ENCODE results near the gene CLCN1.
"Not testable (repeated sequence)": the region's sequence is repeated elsewhere in the genome, so short reads cannot be mapped to it uniquely, and the experiment has no call there.

CLCN1 gene

DNA sequence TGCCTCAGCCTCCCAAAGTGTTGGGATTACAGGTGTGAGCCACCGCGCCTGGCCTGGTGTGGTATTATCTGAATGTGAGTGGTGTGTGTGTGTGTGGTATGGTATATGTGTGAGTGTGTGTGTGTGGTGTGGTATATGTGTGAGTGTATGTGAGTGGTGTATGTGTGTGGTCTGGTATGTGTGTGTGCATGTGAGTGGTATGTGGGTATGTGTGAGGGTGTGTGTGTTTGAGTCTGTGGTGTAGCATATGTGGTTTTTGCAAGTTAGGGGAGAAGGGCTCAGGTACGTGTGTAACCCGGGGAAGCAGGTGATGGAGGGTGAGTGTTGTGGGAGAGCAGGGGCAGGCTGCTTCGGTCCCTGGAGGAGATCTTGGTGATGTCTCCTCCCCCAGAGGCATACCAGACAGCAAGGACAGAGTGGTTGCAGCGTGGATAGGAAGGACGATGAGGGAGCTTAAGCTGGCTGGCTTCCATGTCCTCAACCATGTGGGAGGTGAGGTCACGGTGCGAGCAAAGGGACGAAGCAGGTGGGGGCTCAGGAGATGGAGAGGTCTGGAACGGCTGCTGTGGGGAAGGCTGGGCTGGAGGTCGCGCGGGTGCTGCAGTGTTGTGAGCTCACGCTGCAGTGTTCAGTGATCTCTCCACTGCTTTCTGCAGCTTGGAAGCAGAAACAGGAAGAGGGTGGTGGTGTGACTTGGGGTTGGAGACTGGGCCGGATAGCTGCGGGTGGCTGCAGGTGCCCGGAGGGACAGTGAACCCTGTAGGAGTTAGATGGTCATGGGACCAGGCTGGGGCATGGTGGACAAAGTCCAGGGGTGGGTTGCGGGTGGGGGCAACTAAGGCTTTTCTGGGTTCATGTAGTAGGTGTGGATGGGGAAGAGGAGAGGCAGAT, 70.2 kb downstream of the CLCN1 start:
- H3K4me3 ChIP-seq (ENCODE audit: low read length): no peak overlapping the region
- no peak for TF ChIP-seq ZNF274 (IDR thresholded peaks at IDR 0.05; ENCODE audit: low read depth, low read length)

DNA sequence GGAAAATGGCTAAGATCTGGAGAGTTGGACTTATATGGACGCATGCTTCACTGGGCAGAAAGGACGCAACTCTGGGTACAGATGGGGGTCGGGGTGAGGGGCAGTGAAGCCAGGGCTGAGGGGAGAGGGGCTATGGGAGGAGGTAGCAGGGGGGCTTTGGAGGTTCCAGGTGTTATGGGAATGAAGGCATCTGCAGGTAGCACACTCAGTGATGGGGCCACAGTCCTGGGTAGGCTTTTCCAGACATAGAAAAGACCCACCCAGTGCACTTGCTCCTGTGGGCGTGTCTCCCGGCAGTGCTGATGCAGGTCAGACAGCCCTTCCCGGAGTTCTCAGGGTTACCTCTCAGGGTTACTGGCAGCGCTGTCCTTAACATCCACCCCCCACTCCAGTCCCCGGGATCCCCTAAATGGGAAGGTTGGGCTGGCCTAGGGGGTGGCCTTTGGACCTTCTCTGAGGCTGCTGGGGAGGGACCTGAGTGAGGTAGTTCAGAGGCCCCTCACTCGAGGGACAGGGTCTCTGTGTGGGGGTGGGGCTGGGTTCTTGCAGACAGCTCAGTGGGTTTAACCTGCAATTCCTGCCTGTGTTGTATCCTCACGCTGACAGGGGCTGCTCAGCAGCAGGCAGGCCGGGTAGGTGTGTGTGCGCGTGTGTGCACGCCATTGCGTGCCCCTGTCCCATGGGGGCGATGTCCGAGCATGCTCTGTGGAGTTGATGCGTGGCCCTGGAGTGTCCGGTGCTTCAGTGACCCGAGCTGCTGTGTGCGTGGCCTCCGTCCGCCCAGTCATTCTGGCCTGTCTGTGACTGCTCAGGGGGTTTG, 71.5 kb downstream of the CLCN1 start:
- TF ChIP-seq ZNF274 (IDR thresholded peaks at IDR 0.05; ENCODE audit: low read depth, low read length): no peak
- no peak overlapping the region for H3K4me3 ChIP-seq (ENCODE audit: low read length)

DNA sequence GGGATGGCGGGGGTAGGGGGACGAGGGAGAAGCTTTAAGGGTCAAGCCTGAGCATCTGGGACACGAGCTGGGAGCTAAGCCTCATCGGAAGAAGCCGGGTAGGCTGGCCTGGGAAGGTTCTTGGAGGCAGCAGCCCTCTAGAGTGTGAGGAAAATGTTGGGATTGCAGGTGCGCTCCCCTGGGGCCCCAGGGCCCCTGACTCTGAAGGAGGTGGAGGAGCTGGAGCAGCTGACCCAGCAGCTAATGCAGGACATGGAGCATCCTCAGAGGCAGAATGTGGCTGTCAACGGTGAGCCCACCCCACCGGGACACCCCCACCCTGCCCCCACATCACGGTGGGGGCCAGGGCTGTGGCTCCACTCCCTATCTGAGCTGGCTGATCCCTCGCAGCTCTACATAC, 72.1 kb downstream of the CLCN1 start:
- no peak overlapping the region for H3K4me3 ChIP-seq (ENCODE audit: low read length)
- TF ChIP-seq ZNF274 (IDR thresholded peaks at IDR 0.05; ENCODE audit: low read depth, low read length): no peak

DNA sequence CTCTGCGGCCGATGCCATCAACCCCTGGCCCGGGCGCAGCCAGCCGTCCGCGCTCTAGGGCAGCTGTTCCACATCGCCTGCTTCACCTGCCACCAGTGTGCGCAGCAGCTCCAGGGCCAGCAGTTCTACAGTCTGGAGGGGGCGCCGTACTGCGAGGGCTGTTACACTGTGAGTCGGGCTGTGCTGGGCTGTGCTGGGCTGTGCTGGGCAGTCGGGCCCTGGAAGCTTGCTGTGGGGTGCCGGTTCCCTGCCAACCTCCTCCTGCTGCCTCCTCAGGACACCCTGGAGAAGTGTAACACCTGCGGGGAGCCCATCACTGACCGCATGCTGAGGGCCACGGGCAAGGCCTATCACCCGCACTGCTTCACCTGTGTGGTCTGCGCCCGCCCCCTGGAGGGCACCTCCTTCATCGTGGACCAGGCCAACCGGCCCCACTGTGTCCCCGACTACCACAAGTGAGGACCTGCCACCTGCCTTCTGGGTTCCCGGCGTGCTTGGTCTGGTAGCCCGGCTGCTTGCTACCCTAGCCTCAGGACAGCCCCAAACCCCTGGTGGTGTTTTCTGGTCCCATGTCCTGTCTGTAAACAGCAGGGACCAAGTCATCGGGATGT, 72.7 kb downstream of the CLCN1 start:
- no peak for TF ChIP-seq ZNF274 (IDR thresholded peaks at IDR 0.05; ENCODE audit: low read depth, low read length)
- H3K4me3 ChIP-seq (ENCODE audit: low read length): no peak overlapping the region

DNA sequence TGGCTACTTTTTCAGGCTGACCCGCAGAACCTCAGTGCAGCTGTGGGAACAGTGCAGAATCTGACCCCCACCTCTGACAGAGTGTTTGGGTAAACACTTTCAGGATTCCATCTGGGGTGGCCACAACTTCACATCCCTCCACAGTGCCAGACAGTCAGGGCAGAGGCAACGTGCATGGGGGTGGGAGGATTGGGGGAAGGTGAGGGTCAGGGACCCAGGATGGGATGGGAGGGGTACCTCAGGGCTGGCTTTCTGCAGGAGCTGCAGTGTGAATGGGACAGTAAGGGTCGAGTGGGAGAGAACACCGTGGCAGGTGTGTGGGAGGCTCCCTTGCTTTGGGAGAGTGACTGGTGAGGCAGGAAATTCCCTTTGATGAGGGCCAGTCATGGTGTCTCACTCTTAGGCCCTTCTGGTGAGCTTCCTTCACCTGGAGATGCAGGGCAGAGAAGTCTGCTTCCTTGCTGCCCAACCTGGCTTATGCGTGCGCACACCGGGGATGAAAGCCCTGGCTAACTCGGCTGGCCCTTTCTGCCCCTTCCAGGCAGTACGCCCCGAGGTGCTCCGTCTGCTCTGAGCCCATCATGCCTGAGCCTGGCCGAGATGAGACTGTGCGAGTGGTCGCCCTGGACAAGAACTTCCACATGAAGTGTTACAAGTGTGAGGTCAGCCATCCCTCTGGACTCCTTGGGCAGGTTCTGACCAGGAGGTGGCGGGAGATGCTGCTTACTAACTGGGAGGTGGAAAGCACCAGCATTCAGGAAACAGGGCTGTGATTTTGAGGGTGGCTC, 73.6 kb downstream of the CLCN1 start:
- H3K4me3 ChIP-seq (ENCODE audit: low read length): no peak overlapping the region

DNA sequence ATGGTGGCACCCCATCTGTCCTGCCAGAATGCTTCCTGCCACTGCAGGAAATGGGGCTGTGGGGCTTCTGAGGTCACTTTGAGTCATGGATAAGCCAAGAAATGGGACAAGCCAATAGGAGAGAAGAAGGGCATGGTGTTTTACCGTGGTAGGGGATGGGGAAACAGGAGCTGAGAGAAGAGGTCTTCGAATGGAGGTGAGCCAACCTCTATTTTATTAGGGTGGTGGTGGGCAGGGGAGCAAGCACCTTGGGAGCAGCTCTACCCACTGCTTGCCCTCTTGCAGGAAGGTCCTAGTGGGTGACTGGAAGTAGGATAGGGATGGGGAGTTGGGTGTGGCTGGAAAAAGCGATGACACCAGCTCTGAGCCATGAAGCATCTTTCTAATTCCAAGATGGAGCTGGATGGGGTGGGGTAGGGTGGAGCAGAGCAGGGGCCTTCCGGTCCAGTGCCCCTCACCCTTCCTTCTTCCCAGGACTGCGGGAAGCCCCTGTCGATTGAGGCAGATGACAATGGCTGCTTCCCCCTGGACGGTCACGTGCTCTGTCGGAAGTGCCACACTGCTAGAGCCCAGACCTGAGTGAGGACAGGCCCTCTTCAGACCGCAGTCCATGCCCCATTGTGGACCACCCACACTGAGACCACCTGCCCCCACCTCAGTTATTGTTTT, 74.3 kb downstream of the CLCN1 start:
- H3K4me3 ChIP-seq (ENCODE audit: low read length): no peak overlapping the region
- TF ChIP-seq ZNF274 (IDR thresholded peaks at IDR 0.05; ENCODE audit: low read depth, low read length): no peak

More for the DNA sequence above, 73.6 kb downstream of the CLCN1 start:
- TF ChIP-seq ZNF274 (IDR thresholded peaks at IDR 0.05; ENCODE audit: low read depth, low read length): no peak

DNA sequence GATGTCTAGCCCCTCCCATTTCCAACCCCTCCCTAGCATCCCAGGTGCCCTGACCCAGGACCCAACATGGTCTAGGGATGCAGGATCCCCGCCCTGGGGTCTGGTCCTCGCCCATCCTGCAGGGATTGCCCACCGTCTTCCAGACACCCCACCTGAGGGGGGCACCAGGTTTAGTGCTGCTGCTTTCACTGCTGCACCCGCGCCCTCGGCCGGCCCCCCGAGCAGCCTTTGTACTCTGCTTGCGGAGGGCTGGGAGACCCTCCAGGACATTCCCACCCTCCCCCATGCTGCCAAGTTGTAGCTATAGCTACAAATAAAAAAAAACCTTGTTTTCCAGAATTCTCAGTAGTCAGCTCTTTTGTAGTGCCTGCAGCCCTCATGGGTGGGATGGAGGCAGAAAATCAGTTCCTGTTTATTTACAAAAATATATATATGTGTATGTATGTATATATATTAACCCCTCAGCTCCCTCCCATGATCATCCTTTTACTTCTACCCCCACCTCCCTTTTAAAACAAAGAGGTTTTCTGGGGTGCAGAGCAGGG, 74.9 kb downstream of the CLCN1 start:
- no peak for TF ChIP-seq ZNF274 (IDR thresholded peaks at IDR 0.05; ENCODE audit: low read depth, low read length)
- no peak overlapping the region for H3K4me3 ChIP-seq (ENCODE audit: low read length)

DNA sequence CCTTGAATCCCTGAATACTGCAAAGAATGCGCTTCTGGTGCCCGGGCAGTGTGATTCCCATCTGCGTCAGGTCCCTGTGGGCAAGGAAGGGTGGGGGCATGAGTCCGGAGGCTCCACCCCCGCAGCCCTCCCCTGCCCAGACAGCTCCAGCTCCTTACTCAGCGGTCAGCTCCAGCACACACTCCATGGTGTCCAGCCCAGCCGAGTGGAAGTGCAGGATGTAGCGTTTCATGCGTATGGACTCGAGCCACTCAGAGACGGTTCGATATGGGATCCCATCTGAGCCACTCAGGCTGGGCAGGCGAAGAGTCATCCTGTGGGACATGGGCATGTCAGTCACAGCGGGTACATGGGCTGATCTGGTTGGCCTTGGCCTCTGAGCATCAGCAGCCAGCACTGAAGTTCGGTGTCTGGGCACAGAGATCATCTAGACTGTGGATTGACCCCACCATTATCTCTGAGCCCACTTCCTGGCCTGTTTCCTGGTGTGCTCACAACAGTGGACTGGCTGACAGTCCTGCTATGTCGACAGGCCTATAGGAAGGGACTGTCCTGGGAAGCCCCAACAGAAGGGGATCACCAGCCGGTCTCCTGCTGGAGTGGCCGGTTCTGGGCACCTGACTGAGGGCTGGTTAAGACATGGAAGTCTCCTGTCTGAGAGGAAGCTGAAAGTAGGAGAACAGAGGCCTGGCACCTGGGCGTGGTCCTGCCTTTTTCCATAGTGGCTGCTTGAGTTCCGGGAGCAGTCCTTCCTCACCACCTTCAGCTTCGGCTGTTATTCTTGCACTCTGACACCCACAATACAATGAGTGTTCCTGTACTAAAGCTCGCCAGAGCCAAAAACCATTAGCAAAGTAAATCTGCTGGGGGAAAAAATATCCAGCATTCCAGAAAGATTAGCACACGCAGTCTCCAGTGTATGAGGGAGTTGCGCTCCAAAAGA, 75.8 kb downstream of the CLCN1 start:
- no peak for TF ChIP-seq ZNF274 (IDR thresholded peaks at IDR 0.05; ENCODE audit: low read depth, low read length)
- H3K4me3 ChIP-seq (ENCODE audit: low read length): no peak overlapping the region

DNA sequence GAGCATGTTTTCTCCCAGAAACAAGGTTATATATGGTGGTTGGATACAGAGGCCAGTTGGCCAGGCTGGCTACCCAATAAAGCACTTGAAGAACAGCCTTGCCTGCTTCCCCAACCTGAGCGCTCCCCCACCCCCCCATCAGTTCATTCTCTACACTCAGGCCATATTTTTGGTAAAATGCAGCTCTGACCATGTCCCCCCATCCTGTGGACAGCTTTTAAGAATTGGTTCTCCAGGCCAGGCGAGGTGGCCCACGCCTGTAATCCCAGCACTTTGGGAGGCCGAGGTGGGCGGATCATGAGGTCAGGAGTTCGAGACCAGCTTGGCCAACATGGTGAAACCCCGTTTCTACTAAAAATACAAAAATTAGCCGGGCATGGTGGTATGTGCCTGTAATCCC, 76.5 kb downstream of the CLCN1 start:
- not testable (repeated sequence) for H3K4me3 ChIP-seq (ENCODE audit: low read length)

DNA sequence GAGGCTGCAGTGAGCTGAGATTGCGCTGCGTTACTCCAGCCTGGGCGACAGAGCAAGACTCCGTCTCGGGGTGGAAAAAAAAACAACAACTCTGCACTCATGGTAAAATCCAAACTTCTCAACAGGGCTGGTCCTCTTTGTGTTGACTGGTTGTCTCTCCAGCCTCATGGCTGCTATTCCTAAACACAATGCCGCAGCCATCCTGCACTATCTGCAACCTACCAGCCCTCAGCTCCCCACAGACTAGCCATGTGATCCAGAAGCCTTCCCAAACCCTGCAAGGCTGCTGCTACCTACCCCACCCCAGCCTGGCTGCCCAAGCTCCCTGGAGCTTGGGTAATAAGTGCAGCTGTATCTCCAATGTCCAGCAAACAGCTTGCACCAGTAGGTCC, 77.0 kb downstream of the CLCN1 start:
- TF ChIP-seq ZNF274 (IDR thresholded peaks at IDR 0.05; ENCODE audit: low read depth, low read length): no peak
- H3K4me3 ChIP-seq (ENCODE audit: low read length): no peak overlapping the region

DNA sequence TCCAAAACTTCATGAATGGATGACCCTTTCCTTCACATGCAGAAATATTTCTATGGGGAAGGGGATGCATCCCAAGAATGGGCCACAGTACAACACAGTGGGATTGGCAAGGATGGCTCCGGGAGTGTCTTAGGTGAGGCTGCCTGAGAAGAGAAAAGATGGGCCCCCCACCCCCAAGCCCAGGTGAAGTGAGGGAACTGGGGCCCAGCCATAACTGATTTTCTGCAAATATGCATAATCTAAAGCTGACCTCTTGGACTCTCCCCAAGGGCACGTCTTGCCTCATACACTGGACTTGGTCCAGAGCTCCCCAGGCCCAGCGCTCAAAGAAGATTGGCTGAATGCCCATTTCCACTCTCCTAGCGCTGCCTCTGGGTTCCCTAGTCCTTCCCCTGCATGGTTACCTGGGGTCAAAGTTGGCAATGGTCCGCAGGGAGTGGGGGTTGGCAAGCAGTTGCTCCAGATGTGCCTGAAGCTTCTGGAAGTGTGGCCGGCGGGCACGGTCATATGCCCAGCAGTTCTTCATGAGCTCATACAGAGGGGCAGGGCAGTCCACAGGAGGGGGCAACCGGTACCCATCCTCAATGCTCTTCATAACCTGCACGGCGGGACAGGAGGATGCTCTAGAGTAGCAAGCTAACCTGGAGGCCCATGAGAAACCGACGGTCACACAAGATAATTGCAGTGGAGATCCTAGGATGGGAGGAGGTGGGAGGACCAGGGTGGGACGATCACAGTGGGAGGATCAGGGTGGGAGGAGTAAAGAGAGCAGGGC, 77.5 kb downstream of the CLCN1 start:
- TF ChIP-seq ZNF274 (IDR thresholded peaks at IDR 0.05; ENCODE audit: low read depth, low read length): no peak
- H3K4me3 ChIP-seq (ENCODE audit: low read length): no peak overlapping the region
